ENCODE results near the gene PLEKHG2.
A peak's percentile ranks its signal among the peaks of the same experiment; 100 is the strongest.
"Not testable (repeated sequence)": the region's sequence is repeated elsewhere in the genome, so short reads cannot be mapped to it uniquely, and the experiment has no call there.

The PLEKHG2 gene

DNA sequence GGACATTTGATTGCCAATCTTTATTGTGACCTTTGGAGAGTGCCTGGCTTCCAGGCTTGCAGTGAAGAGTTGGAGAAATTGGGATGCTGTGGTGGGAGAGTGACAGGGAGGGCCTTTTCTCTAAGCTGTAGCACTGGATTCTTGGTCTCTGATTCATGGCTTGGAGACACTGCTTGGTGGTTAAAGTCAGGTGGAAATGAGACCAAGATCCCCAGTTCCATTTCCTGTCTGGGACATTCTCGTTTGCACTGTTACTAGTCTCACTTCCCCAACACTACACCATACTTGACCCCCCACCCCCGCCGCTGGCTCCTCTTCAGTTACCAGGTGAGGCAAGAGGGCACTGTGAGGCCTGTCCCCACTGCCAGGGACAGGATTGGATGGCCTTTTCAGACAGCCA lies 35.8 kb downstream of the PLEKHG2 start:
- peak; percentile 55 for DNase-seq (ENCODE audit: low spot score)

DNA sequence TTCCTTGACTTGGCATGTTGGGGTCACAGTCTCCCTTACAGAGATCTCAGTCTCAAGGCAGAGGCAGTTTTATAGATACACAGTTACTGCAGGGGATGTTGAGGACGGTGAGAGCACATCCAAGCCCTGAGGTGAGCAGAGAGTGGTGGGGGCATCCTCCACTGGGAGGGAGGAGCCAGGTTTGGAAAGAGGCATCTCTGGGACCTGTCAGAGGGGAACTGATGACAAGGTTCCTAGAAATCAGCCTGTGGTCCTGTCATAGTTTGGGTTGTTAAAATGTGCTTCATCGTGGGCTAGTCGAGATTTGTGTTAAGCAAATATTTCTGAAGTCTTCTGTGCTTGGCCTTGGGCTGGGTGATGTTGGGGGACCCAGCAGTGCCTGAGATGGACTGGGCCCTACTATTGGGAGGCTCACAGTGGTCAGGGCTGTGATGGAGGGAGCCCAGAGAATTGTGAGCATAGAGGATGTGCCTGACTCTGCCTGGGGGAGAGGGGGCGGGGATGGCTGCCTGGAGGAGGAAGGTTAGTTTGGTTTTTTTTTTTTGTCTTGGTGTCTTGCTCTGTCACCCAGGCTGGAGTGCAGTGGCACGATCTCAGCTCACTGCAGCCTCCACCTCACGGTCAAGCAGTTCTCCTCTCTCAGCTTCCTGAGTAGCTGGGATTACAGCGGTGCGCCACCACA lies 36.8 kb downstream of the PLEKHG2 start:
- no peak for DNase-seq (ENCODE audit: low spot score)

DNA sequence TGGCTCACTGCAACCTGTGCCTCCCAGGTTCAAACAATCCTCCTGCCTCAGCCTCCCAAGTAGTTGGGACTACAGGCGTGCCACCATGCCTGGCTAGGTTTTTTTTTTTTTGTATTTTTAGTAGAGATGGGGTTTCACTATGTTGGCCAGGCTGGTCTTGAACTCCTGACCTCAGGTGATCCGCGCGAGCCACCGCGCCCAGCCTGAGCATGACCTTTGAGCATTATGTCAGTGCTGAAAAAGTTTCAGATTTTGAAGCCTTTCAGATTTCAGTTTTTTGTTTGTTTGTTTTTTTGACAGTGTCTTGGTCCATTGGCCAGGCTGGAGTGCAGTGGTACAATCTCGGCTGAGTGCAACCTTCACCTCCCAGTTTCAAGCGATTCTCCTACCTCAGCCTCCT lies 38.8 kb downstream of the PLEKHG2 start:
- DNase-seq (ENCODE audit: low spot score) = not testable (repeated sequence)

DNA sequence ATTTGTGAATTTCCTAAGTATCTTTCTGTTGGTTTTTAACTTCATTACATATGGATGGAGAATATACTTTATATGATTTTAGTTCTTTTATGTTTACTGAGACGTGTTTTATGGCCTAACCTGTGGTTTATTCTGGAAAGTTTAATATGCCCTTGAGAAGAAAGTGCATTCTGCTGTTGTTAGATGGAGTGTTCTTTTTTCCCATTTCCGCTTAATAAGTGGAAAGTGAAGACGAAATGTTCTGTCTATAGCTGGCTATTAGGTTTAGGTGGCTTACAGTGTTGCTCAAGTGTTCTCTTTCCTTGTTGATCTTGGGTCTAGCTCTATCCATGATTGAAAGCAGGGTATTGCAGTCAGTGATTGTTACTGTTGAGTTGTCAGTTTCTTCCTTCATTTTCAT lies 50.9 kb downstream of the PLEKHG2 start:
- no peak for DNase-seq (ENCODE audit: low spot score)

- DNase-seq (ENCODE audit: low spot score) = no peak
Measured at GRCh38 chr19:39465956-39466747, 53.7 kb downstream of the PLEKHG2 start.

DNA sequence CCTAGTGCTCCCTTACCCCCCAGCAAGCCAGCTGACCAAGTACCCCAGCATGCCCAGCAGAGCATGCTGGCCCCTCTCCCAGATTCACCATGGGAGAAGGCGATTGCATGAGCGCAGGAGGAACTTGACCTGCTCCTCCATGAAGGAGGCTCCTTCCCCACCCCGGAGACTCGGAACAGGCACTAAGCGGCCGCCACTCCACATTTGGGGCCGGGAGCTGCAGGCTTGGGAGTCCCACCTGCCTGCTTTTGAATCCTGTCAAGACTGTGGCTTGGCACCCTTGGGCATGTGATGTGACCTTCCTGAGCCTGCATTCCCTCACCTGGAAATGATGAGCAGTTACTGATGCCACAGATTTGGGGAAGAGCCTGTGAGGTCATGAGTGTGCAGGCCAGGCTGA lies 55.5 kb downstream of the PLEKHG2 start:
- no peak for DNase-seq (ENCODE audit: low spot score)

GRCh38 chr19:39469036-39469435 lies 56.6 kb downstream of the PLEKHG2 start:
- DNase-seq (ENCODE audit: low spot score) = no peak

DNA sequence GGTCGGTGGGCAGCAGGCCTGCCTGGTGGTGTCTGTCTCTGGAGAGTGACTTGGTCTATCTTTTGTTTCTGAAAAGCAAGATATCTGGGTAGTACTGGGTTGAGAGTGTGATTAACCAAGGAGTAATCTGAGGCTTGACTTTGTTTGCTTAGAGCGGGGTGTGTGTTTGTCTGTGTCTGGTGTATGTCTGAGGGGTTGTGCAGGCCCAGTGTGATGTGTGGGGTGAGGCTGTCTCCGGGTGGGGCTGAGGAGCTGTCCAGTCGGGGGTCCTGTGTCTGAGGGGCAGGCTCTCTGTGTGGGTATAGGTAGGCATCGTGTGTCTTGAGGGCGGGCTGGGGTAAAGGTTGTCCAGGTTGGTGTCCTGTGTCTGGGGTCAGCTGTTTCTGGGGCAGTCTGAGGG lies 57.1 kb downstream of the PLEKHG2 start:
- no peak for DNase-seq (ENCODE audit: low spot score)

- DNase-seq (ENCODE audit: low spot score) = no peak
Measured at GRCh38 chr19:39470724-39471339, 58.4 kb downstream of the PLEKHG2 start.

DNA sequence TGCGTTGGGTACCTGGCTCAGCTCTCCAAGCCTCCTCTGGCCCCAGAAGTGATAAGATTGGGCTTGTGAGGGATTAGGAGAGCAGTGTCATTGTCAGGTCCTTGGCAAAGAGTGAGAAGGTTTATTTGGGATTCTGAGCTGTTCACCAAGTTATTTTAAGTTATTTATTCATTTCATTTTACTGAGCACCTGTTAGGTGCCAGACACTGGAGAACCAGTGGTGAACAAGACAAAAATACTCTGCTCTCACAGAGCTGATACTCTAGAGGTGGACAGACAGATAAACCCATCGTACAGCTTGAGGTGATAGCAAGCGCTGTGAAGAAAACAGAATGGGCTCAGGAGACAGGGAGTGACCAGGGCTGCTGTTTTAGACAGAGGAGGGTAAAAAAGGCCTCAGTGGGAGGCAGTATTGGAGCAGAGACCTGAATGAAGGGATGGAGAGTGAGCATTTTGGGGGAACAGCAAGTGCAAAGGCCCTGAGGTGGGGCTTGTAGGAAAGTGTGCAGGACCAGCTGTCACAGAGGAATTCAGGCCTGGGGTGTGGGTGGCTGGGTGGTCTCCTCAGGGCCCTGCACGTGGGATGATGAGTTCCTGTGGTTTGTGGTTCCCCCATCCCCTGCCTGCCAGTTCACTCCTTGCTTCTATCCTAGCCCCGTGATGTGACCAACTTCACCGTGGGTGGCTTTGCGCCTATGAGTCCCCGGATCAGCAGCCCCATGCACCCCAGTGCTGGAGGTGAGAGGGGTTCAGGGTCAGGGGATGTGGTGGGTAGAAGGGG lies 59.5 kb downstream of the PLEKHG2 start:
- DNase-seq (ENCODE audit: low spot score) = no peak

DNA sequence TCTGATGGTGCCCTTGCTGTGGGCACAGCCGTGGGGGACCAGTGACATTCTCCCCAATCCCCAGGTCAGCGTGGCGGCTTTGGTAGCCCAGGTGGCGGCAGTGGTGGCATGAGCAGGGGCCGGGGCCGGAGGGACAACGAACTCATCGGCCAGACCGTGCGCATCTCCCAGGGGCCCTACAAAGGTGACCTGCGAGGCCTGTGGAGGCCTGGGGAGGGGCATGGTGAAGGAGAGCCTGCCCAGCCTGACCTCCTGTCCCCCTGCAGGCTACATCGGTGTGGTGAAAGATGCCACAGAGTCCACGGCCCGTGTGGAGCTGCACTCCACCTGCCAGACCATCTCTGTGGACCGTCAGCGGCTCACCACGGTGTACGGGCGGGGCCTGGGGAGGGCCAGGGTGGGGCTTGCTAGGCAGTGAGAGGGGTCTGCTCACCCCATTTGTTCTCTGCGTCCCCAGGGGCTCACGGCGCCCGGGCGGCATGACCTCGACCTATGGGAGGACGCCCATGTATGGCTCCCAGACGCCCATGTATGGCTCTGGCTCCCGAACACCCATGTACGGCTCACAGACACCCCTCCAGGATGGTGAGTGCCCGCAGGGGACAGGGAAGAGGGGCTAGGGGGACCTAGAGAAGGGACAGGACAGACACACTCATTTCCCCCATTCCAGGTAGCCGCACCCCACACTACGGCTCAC lies 60.4 kb downstream of the PLEKHG2 start:
- DNase-seq (ENCODE audit: low spot score) = no peak

DNA sequence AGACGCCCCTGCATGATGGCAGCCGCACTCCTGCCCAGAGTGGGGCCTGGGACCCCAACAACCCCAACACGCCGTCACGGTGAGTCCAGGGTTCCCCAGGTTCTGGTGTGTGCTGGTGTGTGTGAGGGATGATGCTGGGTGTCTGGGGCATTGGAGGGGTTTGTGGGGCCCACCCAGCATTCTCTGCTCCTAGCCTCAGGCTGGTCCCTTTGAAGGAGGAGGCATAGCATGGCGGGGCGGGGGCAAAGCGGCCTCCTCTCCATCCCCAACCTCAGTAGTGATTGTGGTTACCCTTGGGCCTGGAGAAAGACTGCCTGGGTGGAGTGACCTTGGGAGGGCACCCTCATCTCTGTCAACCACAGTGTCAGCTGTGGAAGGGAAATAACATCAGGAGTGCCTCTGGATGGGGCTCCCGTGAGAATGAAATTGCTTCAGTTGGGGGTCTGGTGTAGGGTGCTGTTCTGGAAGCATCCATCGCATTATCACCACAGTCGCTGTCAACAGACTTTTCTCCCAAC lies 61.0 kb downstream of the PLEKHG2 start:
- no peak for DNase-seq (ENCODE audit: low spot score)

DNA sequence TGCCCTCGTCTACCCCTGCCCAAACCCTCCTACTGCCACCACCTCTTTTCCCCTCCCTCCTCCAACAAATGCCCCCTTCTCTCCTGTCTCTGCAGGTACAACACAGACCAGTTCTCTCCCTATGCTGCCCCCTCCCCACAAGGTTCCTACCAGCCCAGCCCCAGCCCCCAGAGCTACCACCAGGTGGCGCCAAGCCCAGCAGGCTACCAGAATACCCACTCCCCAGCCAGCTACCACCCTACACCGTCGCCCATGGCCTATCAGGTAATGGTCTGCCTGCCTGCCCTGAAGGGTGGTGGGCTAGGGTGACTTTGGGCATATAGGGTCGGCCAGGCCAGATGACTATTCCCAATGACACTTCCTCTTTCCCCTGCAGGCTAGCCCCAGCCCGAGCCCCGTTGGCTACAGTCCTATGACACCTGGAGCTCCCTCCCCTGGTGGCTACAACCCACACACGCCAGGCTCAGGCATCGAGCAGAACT lies 61.7 kb downstream of the PLEKHG2 start:
- DNase-seq (ENCODE audit: low spot score) = peak; percentile 71

DNA sequence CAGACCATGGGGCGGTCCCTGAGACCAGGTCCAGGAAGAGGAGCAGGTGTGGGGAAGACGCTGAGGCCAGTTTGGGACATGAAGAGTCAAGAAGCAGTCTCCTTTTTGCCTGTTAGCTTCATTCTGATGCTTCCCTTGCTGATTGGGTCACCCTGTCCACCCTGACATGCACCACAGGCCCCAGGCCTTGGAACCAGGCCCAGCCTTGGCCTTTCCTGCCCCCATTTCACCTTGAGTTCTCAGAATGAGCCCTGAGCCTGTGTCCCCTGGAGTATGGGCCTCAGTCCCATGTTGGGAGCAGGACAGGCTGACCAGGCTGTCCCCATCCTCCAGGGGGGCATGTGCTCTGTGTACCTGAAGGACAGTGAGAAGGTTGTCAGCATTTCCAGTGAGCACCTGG lies 63.3 kb downstream of the PLEKHG2 start:
- no peak for DNase-seq (ENCODE audit: low spot score)
